Sigmoid colon (tissue), 7 donors: Measurements from ENCODE around the gene TTC22. TPM values are rescaled to one million over a fixed set of nuclear protein-coding genes. Genes with fewer than 3 reads are reported as not detected.

ENCODE experiments used
- DNase-seq: peaks from one replicate; pipeline ENCODE4 v3.0.0-alpha.2; 2019
- H3K27ac ChIP-seq, 4 donors: fragments of 200-600 bp; sonication (generic); one replicate each; pipeline ENCODE4 v1.5.1; 2016 to 2019; ENCODE audit warnings: mild to moderate bottlenecking in 1 of 4
- H3K27me3 ChIP-seq, 3 donors: fragments of 200-600 bp; sonication (generic); one replicate each; pipeline ENCODE4 v1.5.1; 2019; ENCODE audit warnings: mild to moderate bottlenecking in 1 of 3
- H3K36me3 ChIP-seq, 4 donors: fragments of 200-600 bp; sonication (generic); one replicate each; pipeline ENCODE4 v1.5.1; 2016 to 2019
- H3K4me1 ChIP-seq, 4 donors: fragments of 200-600 bp; sonication (generic); one replicate each; pipeline ENCODE4 v1.5.1; 2017 to 2019
- H3K4me3 ChIP-seq, 4 donors: fragments of 200-600 bp; sonication (generic); one replicate each; pipeline ENCODE4 v1.5.1; 2017 to 2019; ENCODE audit warnings: mild to moderate bottlenecking in 2 of 4, moderate library complexity in 1 of 4
- H3K9me3 ChIP-seq, 4 donors: fragments of 200-600 bp in 3 of 4; sonication (generic) in 3 of 4; one replicate each; pipeline versions ENCODE4 v1.5.1 to v1.6.1; 2013 to 2019
- CTCF ChIP-seq, 4 experiments: fragments of 450-650 bp in 3 of 4; fragments of 200-600 bp in 1 of 4; IDR thresholded peaks; one replicate each; pipeline ENCODE4 v1.5.1; 2016 to 2019; ENCODE audit warnings: antibody characterized with exemption in 4 of 4, mild to moderate bottlenecking in 3 of 4, moderate library complexity in 2 of 4
- EP300 ChIP-seq, 4 donors: sonication (generic); formaldehyde crosslinking; IDR thresholded peaks; one replicate each; pipeline ENCODE4 v1.6.1; 2017; ENCODE audit warnings: antibody characterized with exemption in 4 of 4
- POLR2A ChIP-seq, 2 donors: fragments of 450-650 bp; IDR thresholded peaks; one replicate each; pipeline ENCODE4 v1.6.1; 2016; ENCODE audit warnings: antibody characterized with exemption in 2 of 2, mild to moderate bottlenecking in 2 of 2, moderate library complexity in 2 of 2
- POLR2AphosphoS5 ChIP-seq, 4 donors: sonication (generic); formaldehyde crosslinking; IDR thresholded peaks; one replicate each; pipeline ENCODE4 v1.6.1; 2017; ENCODE audit warnings: antibody characterized with exemption in 4 of 4
- WGBS, 2 donors: extraction: QIAGEN DNeasy Blood & Tissue Kit; methylation state at CpG; one replicate each; pipeline ENCODE4 v1.1.7; 2013; 5-methylcytosine and 5-hydroxymethylcytosine counted together
- intact Hi-C: fragments of 100-400 bp; cut with DNase I; formaldehyde crosslinking; loops from one replicate; pipeline ENCODE4 v1.15.1; 2023
- polyA plus RNA-seq, 3 donors: library from polyadenylated mRNA; stranded (reverse); fragments of 200-250 nt; gene quantifications; one replicate each; pipeline ENCODE4 v1.2.3, GENCODE V29; 2013
- total RNA-seq, 4 donors: library from RNA; depleted of rRNA; stranded (reverse); fragments of >200 nt; gene quantifications; one replicate each; pipeline ENCODE4 v1.1.0, GENCODE V29; 2016
- donor health status: healthy with polysubstance abuse.
- donor health status: Bipolar disorder and iron deficiency.
- donor health status: healthy.

The TTC22 gene
- total and polyA plus RNA-seq, 7 donors: 0.81 to 39.1 (median 1.9) TPM

- intact Hi-C loops: loop anchor here (2.0 to 5.0 kb wide), 2 partner anchors 139 to 312 kb away; no protein-coding TSS in a partner anchor
Observed at GRCh38 chr1:54811066-54811465, 9.9 kb upstream of the TTC22 start.

GRCh38 chr1:54810153-54810942, 9.2 kb upstream of the TTC22 start:
- H3K4me3 ChIP-seq: no peak overlapping the region
- H3K27me3 ChIP-seq: peaks cover 0 to 4% (median 0%) of the 10 kb centered on the region in 3 donors
- intact Hi-C loops: loop anchor here (2.0 to 5.0 kb wide), 2 partner anchors 138 to 312 kb away; no protein-coding TSS in a partner anchor
- no peak for DNase-seq
- no peaks in the 10 kb centered on the region for H3K9me3 ChIP-seq
- TF ChIP-seq CTCF (IDR thresholded peaks at IDR 0.05) (peak; percentile 62 to 84 (median 78)), EP300 (IDR thresholded peaks at IDR 0.05) (no peak)
- WGBS, 2 donors: 34 to 42% methylated on average over 13 of the region's 13 CpGs
- H3K36me3 ChIP-seq: no peaks in the 10 kb centered on the region
- H3K27ac ChIP-seq: no peak overlapping the region
- peaks cover 0 to 5% (median 4%) of the 10 kb centered on the region in 4 donors for H3K4me1 ChIP-seq

More at GRCh38 chr1:54811066-54811465, 9.9 kb upstream of the TTC22 start:
- Histone ChIP-seq H3K4me1 (peaks cover 0 to 5% (median 4%) of the 10 kb centered on the region in 4 donors), H3K27me3 (peaks cover 0 to 2% (median 0%) of the 10 kb centered on the region in 3 donors), H3K36me3 (no peaks in the 10 kb centered on the region), H3K4me3 (no peak overlapping the region), H3K27ac (no peak overlapping the region), H3K9me3 (no peaks in the 10 kb centered on the region)
- 88 to 92% methylated on average over 5 of the region's 5 CpGs for WGBS, 2 donors
- TF ChIP-seq POLR2A (IDR thresholded peaks at IDR 0.05): no peak
- no peak for TF ChIP-seq CTCF (IDR thresholded peaks at IDR 0.05)
- no peak for TF ChIP-seq EP300 (IDR thresholded peaks at IDR 0.05)
- TF ChIP-seq POLR2AphosphoS5 (IDR thresholded peaks at IDR 0.05): no peak
- no peak for DNase-seq

DNA sequence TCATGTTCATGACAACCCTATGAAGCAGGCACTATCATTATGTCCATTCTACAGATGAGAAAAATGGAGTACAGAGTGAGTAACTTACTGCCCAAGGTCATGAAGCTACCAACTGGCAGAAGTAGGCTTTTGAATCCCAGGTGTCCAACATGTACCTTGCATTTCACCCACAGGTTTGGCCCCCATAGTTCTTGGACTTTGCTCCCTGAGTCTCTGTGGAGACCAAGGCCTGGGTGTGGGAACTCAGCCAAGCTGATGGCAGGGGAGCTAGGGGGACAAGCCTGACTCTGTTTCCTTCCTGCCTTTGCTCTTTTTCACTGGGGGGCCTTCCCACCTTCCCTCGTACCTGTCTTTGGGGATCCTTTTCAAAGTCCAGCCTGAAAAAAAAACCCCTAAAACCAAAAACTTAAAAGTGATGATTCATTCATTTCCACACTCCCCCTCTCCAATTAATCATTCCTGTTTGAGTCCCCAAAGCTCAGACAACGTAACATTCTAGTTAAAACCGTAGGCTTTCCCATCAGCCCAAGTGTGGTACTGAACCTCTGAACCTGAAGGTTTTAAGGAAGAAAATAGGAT, 8.5 kb upstream of the TTC22 start:
- H3K27ac ChIP-seq: no peak overlapping the region
- TF ChIP-seq CTCF (IDR thresholded peaks at IDR 0.05) (no peak), POLR2AphosphoS5 (IDR thresholded peaks at IDR 0.05) (no peak), EP300 (IDR thresholded peaks at IDR 0.05) (no peak), POLR2A (IDR thresholded peaks at IDR 0.05) (no peak)
- DNase-seq: no peak
- H3K27me3 ChIP-seq: peaks cover 0 to 4% (median 0%) of the 10 kb centered on the region in 3 donors
- intact Hi-C loops: loop anchor here (2.0 to 5.0 kb wide), 3 partner anchors 137 to 737 kb away; no protein-coding TSS in a partner anchor
- WGBS, 2 donors: 41 to 47% methylated on average over 3 of the region's 3 CpGs
- H3K4me1 ChIP-seq: peaks cover 0 to 5% (median 4%) of the 10 kb centered on the region in 4 donors
- H3K36me3 ChIP-seq: no peaks in the 10 kb centered on the region
- no peak overlapping the region for H3K4me3 ChIP-seq
- no peaks in the 10 kb centered on the region for H3K9me3 ChIP-seq

DNA sequence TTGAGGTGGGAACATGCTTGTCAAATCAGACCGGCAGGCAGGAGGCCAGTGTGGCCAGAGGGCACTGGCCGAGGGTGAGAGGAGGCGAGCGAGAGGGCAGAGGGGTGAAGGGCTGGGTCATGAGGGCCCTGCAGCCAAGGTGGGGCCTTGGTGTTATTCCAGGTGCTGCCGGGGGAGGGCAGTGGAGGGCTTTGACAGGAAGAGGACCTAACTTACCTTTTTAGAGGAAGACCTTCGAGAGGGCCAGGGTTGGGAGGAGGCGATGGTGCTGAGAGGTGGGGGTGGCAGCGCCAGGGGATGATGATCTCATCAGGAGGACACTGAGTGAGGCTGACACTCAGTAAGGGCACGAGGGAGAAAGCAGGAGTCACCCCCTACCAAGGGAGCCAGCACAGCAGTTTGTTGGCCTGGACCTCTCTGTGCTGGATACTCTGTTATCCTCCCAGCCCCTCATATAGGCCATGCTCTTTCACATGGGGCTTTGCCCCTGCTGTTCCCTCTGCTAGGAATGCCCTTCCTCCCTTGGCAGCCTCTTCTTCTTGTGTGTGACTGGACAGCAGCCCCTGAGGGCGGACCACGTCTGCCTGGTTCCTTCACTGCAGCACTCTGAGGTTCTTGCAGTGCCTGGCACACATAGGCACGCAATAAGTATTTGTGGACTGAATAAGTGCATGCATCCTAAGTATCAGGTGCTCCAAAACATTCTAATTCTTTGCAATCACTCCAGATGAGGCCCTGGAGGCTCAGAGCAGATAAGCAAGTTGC, 7.5 kb upstream of the TTC22 start:
- Histone ChIP-seq H3K36me3 (no peaks in the 10 kb centered on the region), H3K9me3 (no peaks in the 10 kb centered on the region), H3K4me3 (no peak overlapping the region), H3K27me3 (peaks cover 0 to 4% (median 0%) of the 10 kb centered on the region in 3 donors), H3K27ac (no peak overlapping the region), H3K4me1 (peaks cover 0 to 5% (median 4%) of the 10 kb centered on the region in 4 donors)
- intact Hi-C loops: loop anchor here (5.0 kb wide), 1 partner anchor 736 kb away; no protein-coding TSS in a partner anchor
- TF ChIP-seq EP300 (IDR thresholded peaks at IDR 0.05): no peak
- no peak for TF ChIP-seq CTCF (IDR thresholded peaks at IDR 0.05)
- TF ChIP-seq POLR2AphosphoS5 (IDR thresholded peaks at IDR 0.05): no peak
- no peak for TF ChIP-seq POLR2A (IDR thresholded peaks at IDR 0.05)
- DNase-seq: no peak
- WGBS, 2 donors: 76 to 85% methylated on average over 12 of the region's 12 CpGs
